ENCODE data around the gene MTRR.

Gene MTRR

GRCh38 chr5:7881091-7881490 lies 12.1 kb downstream of the MTRR start:
- DNase-seq: no peak
- Histone ChIP-seq H3K4me3 (no peak overlapping the region), H3K36me3 (peaks cover 29 to 88% (median 77%) of the 10 kb centered on the region in 3 donors), H3K9me3 (no peaks in the 10 kb centered on the region), H3K4me1 (peaks cover 0 to 3% (median 0%) of the 10 kb centered on the region in 4 donors), H3K27ac (no peak overlapping the region), H3K27me3 (no peaks in the 10 kb centered on the region)
- intact Hi-C loops (cut with DNase I; ENCODE audit: low total_unique reads): no loop called here
- TF ChIP-seq, protein P1, sequence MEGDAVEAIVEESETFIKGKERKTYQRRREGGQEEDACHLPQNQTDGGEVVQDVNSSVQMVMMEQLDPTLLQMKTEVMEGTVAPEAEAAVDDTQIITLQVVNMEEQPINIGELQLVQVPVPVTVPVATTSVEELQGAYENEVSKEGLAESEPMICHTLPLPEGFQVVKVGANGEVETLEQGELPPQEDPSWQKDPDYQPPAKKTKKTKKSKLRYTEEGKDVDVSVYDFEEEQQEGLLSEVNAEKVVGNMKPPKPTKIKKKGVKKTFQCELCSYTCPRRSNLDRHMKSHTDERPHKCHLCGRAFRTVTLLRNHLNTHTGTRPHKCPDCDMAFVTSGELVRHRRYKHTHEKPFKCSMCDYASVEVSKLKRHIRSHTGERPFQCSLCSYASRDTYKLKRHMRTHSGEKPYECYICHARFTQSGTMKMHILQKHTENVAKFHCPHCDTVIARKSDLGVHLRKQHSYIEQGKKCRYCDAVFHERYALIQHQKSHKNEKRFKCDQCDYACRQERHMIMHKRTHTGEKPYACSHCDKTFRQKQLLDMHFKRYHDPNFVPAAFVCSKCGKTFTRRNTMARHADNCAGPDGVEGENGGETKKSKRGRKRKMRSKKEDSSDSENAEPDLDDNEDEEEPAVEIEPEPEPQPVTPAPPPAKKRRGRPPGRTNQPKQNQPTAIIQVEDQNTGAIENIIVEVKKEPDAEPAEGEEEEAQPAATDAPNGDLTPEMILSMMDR (IDR thresholded peaks at IDR 0.05): no peak

DNA sequence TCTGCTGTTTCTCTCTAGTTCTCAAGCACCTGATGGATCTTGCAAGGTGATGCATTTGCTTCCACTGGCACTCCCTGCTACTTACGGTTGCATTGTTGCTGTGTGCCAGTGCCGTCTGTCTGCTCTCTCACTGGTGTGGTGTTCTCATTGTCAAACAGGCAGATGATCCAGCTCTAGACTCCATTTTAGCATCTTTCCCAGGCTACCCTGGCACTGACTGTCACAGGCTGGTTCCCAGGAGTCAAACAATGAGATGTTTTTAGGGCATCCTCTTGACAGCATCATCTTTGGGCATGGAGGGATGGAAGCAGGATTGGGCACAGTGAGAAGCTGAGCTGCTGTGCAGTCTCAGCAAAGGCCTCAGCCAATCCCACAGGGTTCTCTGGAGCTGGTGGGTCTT lies 12.9 kb downstream of the MTRR start:
- H3K36me3 ChIP-seq: peaks cover 23 to 86% (median 71%) of the 10 kb centered on the region in 3 donors
- no peak for DNase-seq
- no peaks in the 10 kb centered on the region for H3K27me3 ChIP-seq
- intact Hi-C loops (cut with DNase I; ENCODE audit: low total_unique reads): no loop called here
- no peaks in the 10 kb centered on the region for H3K9me3 ChIP-seq
- no peak overlapping the region for H3K4me3 ChIP-seq
- no peak overlapping the region for H3K27ac ChIP-seq
- TF ChIP-seq, protein P1 (IDR thresholded peaks at IDR 0.05): no peak
- H3K4me1 ChIP-seq: peaks cover 0 to 3% (median 0%) of the 10 kb centered on the region in 4 donors

DNA sequence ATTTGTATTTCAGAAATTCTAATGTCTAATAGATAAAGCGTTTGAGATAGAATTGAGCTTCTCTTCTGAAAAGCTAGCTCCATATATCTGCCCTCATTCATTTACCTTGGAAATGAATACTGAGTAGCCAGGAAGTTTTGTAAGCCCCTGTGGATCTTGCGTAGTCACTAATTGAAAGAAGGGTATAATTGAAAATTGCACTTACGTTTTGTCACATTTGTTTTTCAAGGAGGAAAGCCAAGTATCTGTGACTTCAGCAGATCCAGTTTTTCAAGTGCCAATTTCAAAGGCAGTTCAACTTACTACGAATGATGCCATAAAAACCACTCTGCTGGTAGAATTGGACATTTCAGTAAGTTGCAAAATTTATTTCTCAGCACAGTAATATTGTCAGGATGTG lies 14.0 kb downstream of the MTRR start:
- Histone ChIP-seq H3K4me1 (no peaks in the 10 kb centered on the region), H3K36me3 (peaks cover 20 to 78% (median 67%) of the 10 kb centered on the region in 3 donors), H3K4me3 (no peak overlapping the region), H3K9me3 (no peaks in the 10 kb centered on the region), H3K27me3 (no peaks in the 10 kb centered on the region), H3K27ac (no peak overlapping the region)
- intact Hi-C loops (cut with DNase I; ENCODE audit: low total_unique reads): no loop called here
- DNase-seq: no peak
- TF ChIP-seq, protein P1 (IDR thresholded peaks at IDR 0.05): no peak

- Histone ChIP-seq H3K9me3 (no peaks in the 10 kb centered on the region), H3K4me3 (no peak overlapping the region), H3K27ac (no peak overlapping the region), H3K27me3 (no peaks in the 10 kb centered on the region), H3K4me1 (no peaks in the 10 kb centered on the region), H3K36me3 (peaks cover 28 to 74% (median 63%) of the 10 kb centered on the region in 3 donors)
- intact Hi-C loops (cut with DNase I; ENCODE audit: low total_unique reads): no loop called here
- TF ChIP-seq, protein P1 (IDR thresholded peaks at IDR 0.05): no peak
- no peak for DNase-seq
Measured at GRCh38 chr5:7884491-7885267, 15.7 kb downstream of the MTRR start.

DNA sequence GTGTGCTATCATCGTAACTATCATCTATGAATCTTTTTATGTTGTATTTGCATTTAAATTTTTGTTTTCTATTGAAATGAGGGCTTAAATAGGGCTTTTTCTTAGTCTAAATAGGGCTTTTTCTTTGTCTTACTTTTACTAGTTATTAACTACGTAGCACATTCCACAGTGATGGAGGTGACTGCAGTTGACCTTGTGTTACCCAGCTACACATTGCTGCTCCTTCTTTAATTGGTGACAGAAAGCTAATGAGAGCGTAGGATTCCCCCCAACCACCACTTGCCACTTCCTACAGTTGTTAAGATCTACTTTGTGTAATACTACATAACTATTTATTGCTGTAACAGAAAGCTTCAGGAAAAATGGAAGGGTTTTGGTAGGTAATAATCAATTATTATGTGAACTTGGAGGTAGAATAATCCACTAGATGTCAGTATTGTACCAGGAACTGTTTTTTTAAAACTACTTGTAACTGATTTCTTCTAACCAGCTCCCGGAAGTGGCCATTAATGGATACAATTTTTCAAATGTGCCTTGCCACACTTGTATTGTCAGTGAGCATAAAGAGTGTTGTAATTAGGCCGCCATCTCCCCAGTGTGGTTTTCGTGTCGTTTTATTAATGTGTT lies 18.0 kb downstream of the MTRR start:
- Histone ChIP-seq H3K27me3 (no peaks in the 10 kb centered on the region), H3K4me3 (no peak overlapping the region), H3K27ac (no peak overlapping the region), H3K4me1 (no peaks in the 10 kb centered on the region), H3K9me3 (no peaks in the 10 kb centered on the region), H3K36me3 (peaks cover 30 to 66% (median 61%) of the 10 kb centered on the region in 3 donors)
- intact Hi-C loops (cut with DNase I; ENCODE audit: low total_unique reads): no loop called here
- TF ChIP-seq, protein P1 (IDR thresholded peaks at IDR 0.05): peak; percentile 50
- DNase-seq: no peak
